HepG2 (cell line): ENCODE results near the gene PPP4R4. TPM values are rescaled to one million over a fixed set of nuclear protein-coding genes. Genes with fewer than 3 reads are reported as not detected.

Source experiments
- ATAC-seq: fragments of 200-7000 bp; cut with Tn5 transposase; 3 replicates; pipeline ENCODE4 v1.9.1; 2020; ENCODE audit warnings: mild to moderate bottlenecking, moderate library complexity
- BruUV-seq: library from RNA; stranded (reverse); fragments of 400-500 nt; replicated peaks from 2 replicates; lab custom pipeline; 2021; lab: Mats Ljungman, UMichigan
- CTCF ChIA-PET: fragments of 300-600 bp; formaldehyde crosslinking; extraction: SDS; loops from one replicate; lab custom pipeline; 2021; ENCODE audit warnings: low total read pairs, inconsistent platforms, low intra/inter-chr PET ratio; lab: Yijun Ruan, JAX
- POLR2A ChIA-PET: fragments of 350-600 bp; sonication (Branson Sonifier 250); formaldehyde crosslinking; loops from one replicate; lab custom pipeline; 2020; ENCODE audit warnings: antibody characterized with exemption, inconsistent platforms; lab: Yijun Ruan, JAX
- DNase-seq: peaks from one replicate; pipeline ENCODE4 v3.0.0-alpha.2; 2015; ENCODE audit warnings: low spot score
- FAIRE-seq: peaks from 3 replicates; lab custom pipeline; 2011; peaks lifted over from hg19 to GRCh38; lab: Jason Lieb, UNC
- H2AFZ ChIP-seq: one replicate; pipeline ENCODE4 v1.6.1; 2011; ENCODE audit warnings: low read length, inconsistent platforms
- H3K27ac ChIP-seq: fragments of 300-600 bp; 3 replicates; pipeline ENCODE4 v1.8.0; 2011; ENCODE audit warnings: mixed run types, mild to moderate bottlenecking, mixed read lengths, low read length, inconsistent platforms; ENCODE audit not compliant: insufficient read depth; ENCODE audit errors: extremely low read length
- H3K27me3 ChIP-seq, 2 experiments: fragments of 200-600 bp in 1 of 2; 2 replicates in 1 of 2; 3 replicates in 1 of 2; pipeline versions ENCODE4 v1.6.0 to v1.8.0; 2011; ENCODE audit warnings: low read length in 2 of 2, mild to moderate bottlenecking in 2 of 2, moderate library complexity in 2 of 2, inconsistent platforms in 1 of 2; ENCODE audit not compliant: insufficient read depth in 2 of 2, control insufficient read depth in 1 of 2
- H3K36me3 ChIP-seq, 2 experiments: fragments of 200-600 bp in 1 of 2; replicated peaks in 1 of 2; 2 replicates in 1 of 2; 3 replicates in 1 of 2; pipeline versions ENCODE4 v1.5.1 to v1.8.0; 2011; ENCODE audit warnings: low read length in 2 of 2, inconsistent platforms in 1 of 2; ENCODE audit not compliant: insufficient read depth in 2 of 2, control insufficient read depth in 1 of 2
- H3K4me1 ChIP-seq: 2 replicates; pipeline ENCODE4 v1.5.1; 2012; ENCODE audit warnings: low read length, inconsistent platforms; ENCODE audit not compliant: insufficient read depth
- H3K4me2 ChIP-seq: 2 replicates; pipeline ENCODE4 v1.6.0; 2011; ENCODE audit warnings: low read depth, low read length, inconsistent platforms
- H3K4me3 ChIP-seq, 3 experiments: fragments of 200-600 bp in 1 of 3; sonication (generic), shearing (Covaris generic) in 1 of 3; replicated peaks in 1 of 3; 2 replicates each; pipeline ENCODE4 v1.5.1; 2011 to 2016; ENCODE audit warnings: low read length in 3 of 3, inconsistent platforms in 2 of 3, low read depth in 2 of 3, mild to moderate bottlenecking in 2 of 3, control low read depth in 1 of 3, mixed read lengths in 1 of 3; ENCODE audit not compliant: insufficient read depth in 1 of 3
- H3K79me2 ChIP-seq: one replicate; pipeline ENCODE4 v1.6.1; 2011; ENCODE audit warnings: low read length, inconsistent platforms; ENCODE audit not compliant: insufficient read depth
- H3K9ac ChIP-seq: 2 replicates; pipeline ENCODE4 v1.6.0; 2011; ENCODE audit warnings: mild to moderate bottlenecking, low read depth, low read length, inconsistent platforms; ENCODE audit not compliant: insufficient read depth
- H3K9me3 ChIP-seq: 2 replicates; pipeline ENCODE4 v1.5.1; 2012; ENCODE audit warnings: mild to moderate bottlenecking, low read length
- H4K20me1 ChIP-seq: 2 replicates; pipeline ENCODE4 v1.6.0; 2011; ENCODE audit warnings: inconsistent platforms, mild to moderate bottlenecking, low read length, moderate library complexity; ENCODE audit not compliant: insufficient read depth
- CCAR2 ChIP-seq: fragments of 200-400 bp; formaldehyde crosslinking; optimal IDR thresholded peaks from 2 replicates; pipeline ENCODE3; 2018; ENCODE audit warnings: low read depth, mild to moderate bottlenecking, low read length, moderate library complexity
- KDM5B ChIP-seq: sonication (generic); formaldehyde crosslinking; IDR thresholded peaks from 2 replicates; pipeline ENCODE4 v1.4.0; 2020; ENCODE audit warnings: missing genetic modification reagents, mild to moderate bottlenecking, borderline replicate concordance
- SATB2 ChIP-seq: sonication (generic); formaldehyde crosslinking; IDR thresholded peaks from 2 replicates; pipeline ENCODE4 v1.5.0; 2020; ENCODE audit warnings: missing genetic modification reagents
- SIN3B ChIP-seq: fragments of 150-350 bp; IDR thresholded peaks from 2 replicates; pipeline ENCODE4 v1.6.1; 2014; ENCODE audit warnings: low read length
- SMAD9 ChIP-seq: sonication (generic); formaldehyde crosslinking; IDR thresholded peaks from 2 replicates; pipeline ENCODE4 v1.5.1; 2020; ENCODE audit warnings: mild to moderate bottlenecking, missing genetic modification reagents
- TEAD2 ChIP-seq: sonication (generic); formaldehyde crosslinking; IDR thresholded peaks from 2 replicates; pipeline ENCODE4 v1.9.0; 2021; ENCODE audit warnings: missing genetic modification reagents
- THYN1 ChIP-seq: sonication (generic); formaldehyde crosslinking; IDR thresholded peaks from 2 replicates; pipeline ENCODE4 v1.8.1; 2023; ENCODE audit warnings: low read depth, mild to moderate bottlenecking, moderate library complexity, missing genetic modification reagents, borderline replicate concordance
- ZFP36L2 ChIP-seq: sonication (generic); formaldehyde crosslinking; IDR thresholded peaks from 2 replicates; pipeline ENCODE4 v1.4.0; 2020; ENCODE audit warnings: missing genetic modification reagents
- ZKSCAN5 ChIP-seq: sonication (generic); formaldehyde crosslinking; IDR thresholded peaks from 2 replicates; pipeline ENCODE4 v1.5.1; 2020; ENCODE audit warnings: mild to moderate bottlenecking, missing genetic modification reagents
- ZNF230 ChIP-seq: sonication (generic); formaldehyde crosslinking; IDR thresholded peaks from 2 replicates; pipeline ENCODE4 v1.4.0; 2020; ENCODE audit warnings: mild to moderate bottlenecking, missing genetic modification reagents
- ZNF326 ChIP-seq: sonication (generic); formaldehyde crosslinking; IDR thresholded peaks from 2 replicates; pipeline ENCODE4 v1.4.0; 2020; ENCODE audit warnings: missing genetic modification reagents, borderline replicate concordance
- ZNF383 ChIP-seq: sonication (generic); formaldehyde crosslinking; IDR thresholded peaks from 2 replicates; pipeline ENCODE4 v1.4.0; 2020; ENCODE audit warnings: missing genetic modification reagents, mild to moderate bottlenecking, borderline replicate concordance
- ZNF512 ChIP-seq: sonication (generic); formaldehyde crosslinking; IDR thresholded peaks from 2 replicates; pipeline ENCODE4 v1.4.0; 2020; ENCODE audit warnings: mild to moderate bottlenecking, missing genetic modification reagents
- ZNF567 ChIP-seq: sonication (generic); formaldehyde crosslinking; IDR thresholded peaks from 2 replicates; pipeline ENCODE4 v1.8.1; 2023; ENCODE audit warnings: mild to moderate bottlenecking, missing genetic modification reagents, borderline replicate concordance
- ZNF770 ChIP-seq: sonication (generic); formaldehyde crosslinking; IDR thresholded peaks from 2 replicates; pipeline ENCODE4 v1.5.0; 2020; ENCODE audit warnings: mild to moderate bottlenecking, missing genetic modification reagents
- WGBS: methylation state at CpG from one replicate; pipeline ENCODE4 v1.1.6; 2017; ENCODE audit warnings: low lambda C conversion rate; 5-methylcytosine and 5-hydroxymethylcytosine counted together
- in situ Hi-C: cut with HindIII; loops from 2 replicates; pipeline ENCODE4 v1.10.0; 2017; ENCODE audit warnings: low pct_unique_long_range_greater_than_20kb; ENCODE audit not compliant: extremely low pct_ligation_motif_present
- intact Hi-C: fragments of 100-400 bp; cut with micrococcal nuclease; formaldehyde crosslinking; loops from one replicate; pipeline ENCODE4 v1.10.0; 2022; ENCODE audit not compliant: unreplicated experiment
- polyA plus RNA-seq, 8 experiments: library from polyadenylated mRNA; depleted of rRNA in 3 of 8; stranded (reverse) in 7 of 8; unstranded in 1 of 8; fragments of >200 nt; fragmentation: Illumina TruSeq in 4 of 8; extraction: Trizol in 4 of 8; gene quantifications; 2 replicates each; pipeline versions ENCODE4 v1.2.1 to v1.2.3, GENCODE V29; 2011 to 2016; ENCODE audit warnings: low read depth in 4 of 8, missing spikeins in 1 of 8, mixed read lengths in 1 of 8; ENCODE audit not compliant: insufficient read depth in 1 of 8
- total RNA-seq, 5 experiments: library from RNA; depleted of rRNA; stranded (reverse); fragments of >200 nt; fragmentation: Illumina TruSeq; extraction: Trizol; gene quantifications; 2 replicates each; pipeline ENCODE4 v1.2.3, GENCODE V29; 2016; ENCODE audit warnings: low read depth in 1 of 5
- TF ChIP-seq, protein P1 (sequence below): sonication (generic); formaldehyde crosslinking; IDR thresholded peaks from 2 replicates; pipeline ENCODE4 v1.5.1; 2020; ENCODE audit warnings: missing genetic modification reagents, mild to moderate bottlenecking, borderline replicate concordance

The PPP4R4 gene
- total and polyA plus RNA-seq, 2 of the 13 experiments (the other 11 are each of a cell fraction or from before 2014, with no cell fraction given): 9.5 to 19.8 TPM

DNA sequence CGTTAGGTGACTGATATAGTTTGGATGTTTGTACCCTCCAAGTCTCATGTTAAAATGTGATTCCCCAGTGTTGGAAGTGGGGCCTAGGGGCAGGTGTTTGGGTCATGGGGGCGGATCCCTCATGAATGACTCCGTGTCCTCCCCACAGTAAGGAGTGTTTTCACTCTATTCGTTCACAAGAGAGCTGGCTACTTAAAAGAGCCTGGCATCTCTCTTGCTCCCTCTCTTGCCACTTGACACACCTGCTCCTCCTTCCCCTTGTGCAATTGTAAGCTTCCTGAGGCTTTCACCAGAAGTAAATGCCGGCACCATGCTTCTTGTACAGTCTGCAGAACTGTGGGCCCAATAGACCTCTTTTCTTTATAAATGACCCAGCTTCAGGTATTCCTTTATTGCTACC is 47.3 kb upstream of the PPP4R4 start:
- H3K79me2 ChIP-seq: no peaks in the 10 kb centered on the region
- no TSS peak for BruUV-seq
- no peak for TF ChIP-seq KDM5B (CRISPR knock-in tag)
- TF ChIP-seq SIN3B: no peak
- no peak for TF ChIP-seq SATB2 (CRISPR knock-in tag)
- no peak for TF ChIP-seq ZNF770 (CRISPR knock-in tag)
- TF ChIP-seq ZFP36L2: no peak
- no peak for TF ChIP-seq ZNF326 (CRISPR knock-in tag)
- no peak for TF ChIP-seq ZNF567
- no peak for TF ChIP-seq TEAD2
- no peak for TF ChIP-seq THYN1 (CRISPR knock-in tag)
- TF ChIP-seq, protein P1, sequence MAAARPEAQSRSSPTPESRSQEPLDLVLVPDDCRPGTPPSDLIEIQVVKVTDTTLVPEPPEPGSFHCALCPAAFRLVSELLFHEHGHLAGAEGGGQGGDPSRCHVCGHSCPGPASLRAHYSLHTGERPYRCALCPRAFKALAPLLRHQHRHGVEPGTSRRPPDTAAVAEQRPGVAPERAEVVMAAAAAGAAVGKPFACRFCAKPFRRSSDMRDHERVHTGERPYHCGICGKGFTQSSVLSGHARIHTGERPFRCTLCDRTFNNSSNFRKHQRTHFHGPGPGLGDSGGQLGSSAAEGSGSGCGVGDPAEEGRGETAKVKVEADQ (CRISPR knock-in tag): no peak
- no peak for TF ChIP-seq ZNF383 (CRISPR knock-in tag)
- TF ChIP-seq ZNF512 (CRISPR knock-in tag): no peak
- no peak for TF ChIP-seq ZNF230
- TF ChIP-seq SMAD9: no peak
- no peak for TF ChIP-seq ZKSCAN5
- no peak for TF ChIP-seq CCAR2
- TF ChIP-seq, all 625 proteins: peak for 0
- DNase-seq: no peak
- H3K4me3 ChIP-seq: no peak overlapping the region
- no peaks in the 10 kb centered on the region for H3K9me3 ChIP-seq
- no peak overlapping the region for H3K27ac ChIP-seq
- peaks cover 32% of the 10 kb centered on the region for H3K4me1 ChIP-seq
- FAIRE-seq: no peak
- in situ Hi-C loops: no loop called here
- H2AFZ ChIP-seq: no peak overlapping the region
- no peaks in the 10 kb centered on the region for H3K36me3 ChIP-seq
- no peaks in the 10 kb centered on the region for H4K20me1 ChIP-seq
- ChIA-PET POLR2A (no interaction called here), CTCF (no interaction called here)
- 48% methylated on average over 4 of the region's 5 CpGs for WGBS
- H3K4me2 ChIP-seq: no peak overlapping the region
- peaks cover 2 to 23% of the 10 kb centered on the region in 2 experiments for H3K27me3 ChIP-seq
- intact Hi-C loops: loop anchor here (5.0 kb wide), 1 partner anchor 44 kb away; the partner anchor contains the start of genes DDX24 and IFI27L1
- no peak overlapping the region for H3K9ac ChIP-seq
- no peak for ATAC-seq
